Stimulated activated CD4-positive, alpha-beta T cell treated with anti-CD3 and anti-CD28 coated beads, Interleukin-4, amount 100 ng/mL, for 24 hours (primary cell): ENCODE results near the gene ACSL3.
"Not testable (repeated sequence)": the region's sequence is repeated elsewhere in the genome, so short reads cannot be mapped to it uniquely, and the experiment has no call there.

Experiments
- DNase-seq: peaks from one replicate; pipeline ENCODE4 v3.0.0-alpha.2; 2020

Gene ACSL3

GRCh38 chr2:222860740-222861410 is at the start of gene ACSL3:
TSS of gene ACSL3 (plus strand) at chr2:222861036. CDS start at chr2:222908773, 47,737 bp downstream.
- DNase-seq = peak; percentile 92

- DNase-seq = no peak
Measured at GRCh38 chr2:222811828-222812227, 49.0 kb upstream of the ACSL3 start.

DNA sequence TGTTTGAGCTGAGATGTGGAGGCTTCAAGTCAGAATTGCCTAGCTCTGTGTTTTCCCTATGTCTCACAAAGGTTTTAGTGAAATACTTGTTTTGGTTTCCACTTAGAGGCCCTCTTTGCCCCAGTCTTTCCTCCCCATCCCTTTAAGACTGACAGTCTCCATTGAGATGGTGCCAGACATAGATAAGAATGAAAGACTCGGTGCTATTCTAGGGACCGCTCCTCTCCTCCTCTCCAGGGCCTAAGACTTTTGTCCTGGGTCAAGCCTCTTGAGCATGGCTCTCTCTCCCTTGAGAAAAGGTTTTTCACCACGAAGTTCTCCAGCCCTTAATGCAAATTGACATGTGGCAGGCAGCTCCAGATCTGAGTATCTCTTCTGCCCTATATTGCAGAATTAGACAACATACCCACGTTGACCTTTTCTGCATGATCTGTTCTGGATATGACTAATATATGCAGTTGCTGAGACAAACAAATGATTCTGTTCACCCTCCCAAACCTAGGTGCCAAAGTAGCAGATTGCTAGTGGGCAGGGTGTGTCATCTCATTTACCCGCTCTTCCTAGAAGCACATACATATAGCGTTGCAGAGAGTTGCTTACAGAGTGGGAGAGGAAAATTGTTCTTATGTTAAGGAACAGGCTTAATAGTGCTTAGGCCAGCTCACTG is 47.5 kb upstream of the ACSL3 start:
- peak; percentile 12 for DNase-seq

DNA sequence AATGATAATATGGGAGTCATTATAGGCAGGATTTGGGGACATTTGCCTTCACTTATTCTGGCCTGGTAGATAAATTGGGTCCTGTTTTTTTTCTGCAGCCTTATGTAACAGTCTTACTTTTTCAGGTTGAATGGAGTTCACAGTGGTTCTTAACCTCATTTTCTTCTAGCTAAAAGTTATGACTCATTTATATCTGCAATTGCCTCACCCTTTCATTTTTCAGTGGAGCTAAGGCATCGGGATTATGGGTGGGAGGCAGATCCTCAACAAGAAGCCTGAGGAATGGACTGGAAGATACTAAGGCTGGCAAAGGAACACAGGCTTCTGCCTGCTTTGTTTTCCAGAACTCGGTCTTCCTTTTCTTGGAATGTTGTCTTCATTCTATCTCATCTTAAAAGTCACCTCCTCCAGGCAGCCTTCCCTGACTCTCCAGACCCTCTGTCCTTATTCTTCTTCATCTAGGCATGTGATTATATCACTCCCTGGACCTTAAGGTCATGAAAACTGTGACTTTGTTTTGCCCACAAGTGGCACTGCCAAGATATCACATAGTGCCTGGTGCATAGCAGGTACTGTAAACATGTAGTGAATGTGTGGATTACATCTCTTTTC is 41.0 kb upstream of the ACSL3 start:
- DNase-seq = no peak

GRCh38 chr2:222823183-222823930 is 37.5 kb upstream of the ACSL3 start:
- DNase-seq = no peak

GRCh38 chr2:222825031-222825430 is 35.8 kb upstream of the ACSL3 start:
- DNase-seq = no peak

- no peak for DNase-seq
Measured at GRCh38 chr2:222827417-222827816, 33.4 kb upstream of the ACSL3 start.

DNA sequence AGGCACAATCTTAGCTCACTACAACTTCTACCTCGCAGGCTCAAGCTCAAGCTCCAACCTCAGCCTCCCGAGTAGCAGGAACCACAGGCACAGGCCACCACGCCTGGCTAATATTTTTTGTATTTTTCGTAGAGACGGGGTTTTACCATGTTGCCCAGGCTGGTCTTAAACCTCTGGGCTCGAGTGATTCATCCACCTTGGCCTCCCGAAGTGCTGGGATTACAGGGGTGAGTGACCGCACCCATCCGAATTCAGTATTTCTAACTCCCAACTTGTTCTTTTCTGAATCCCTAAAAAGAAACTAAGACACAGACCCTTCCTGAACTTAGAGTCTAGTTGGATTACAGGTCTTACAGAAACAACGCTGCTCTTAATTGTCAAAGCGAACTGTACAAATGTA is 32.3 kb upstream of the ACSL3 start:
- no peak for DNase-seq

DNA sequence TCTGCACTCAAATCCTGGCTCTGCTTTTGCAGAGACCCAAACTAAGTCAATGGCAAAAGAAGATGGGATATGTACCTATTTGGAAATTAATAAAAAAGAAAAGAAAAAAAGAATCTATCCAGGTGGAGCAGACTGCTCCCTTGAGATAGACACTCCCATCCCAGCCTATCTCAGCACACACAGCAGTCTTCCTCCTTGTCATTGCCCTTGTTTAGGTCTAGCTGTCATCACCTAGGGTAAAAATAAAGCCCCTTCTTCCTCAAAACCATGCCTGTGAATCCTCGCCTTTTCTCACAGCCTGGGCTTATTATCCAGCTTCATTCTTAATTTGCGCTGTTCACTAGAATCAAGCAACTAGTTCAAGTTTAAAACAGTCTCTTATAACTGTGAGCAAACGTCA is 30.7 kb upstream of the ACSL3 start:
- no peak for DNase-seq

GRCh38 chr2:222833410-222833809 is 27.4 kb upstream of the ACSL3 start:
- DNase-seq = no peak

DNA sequence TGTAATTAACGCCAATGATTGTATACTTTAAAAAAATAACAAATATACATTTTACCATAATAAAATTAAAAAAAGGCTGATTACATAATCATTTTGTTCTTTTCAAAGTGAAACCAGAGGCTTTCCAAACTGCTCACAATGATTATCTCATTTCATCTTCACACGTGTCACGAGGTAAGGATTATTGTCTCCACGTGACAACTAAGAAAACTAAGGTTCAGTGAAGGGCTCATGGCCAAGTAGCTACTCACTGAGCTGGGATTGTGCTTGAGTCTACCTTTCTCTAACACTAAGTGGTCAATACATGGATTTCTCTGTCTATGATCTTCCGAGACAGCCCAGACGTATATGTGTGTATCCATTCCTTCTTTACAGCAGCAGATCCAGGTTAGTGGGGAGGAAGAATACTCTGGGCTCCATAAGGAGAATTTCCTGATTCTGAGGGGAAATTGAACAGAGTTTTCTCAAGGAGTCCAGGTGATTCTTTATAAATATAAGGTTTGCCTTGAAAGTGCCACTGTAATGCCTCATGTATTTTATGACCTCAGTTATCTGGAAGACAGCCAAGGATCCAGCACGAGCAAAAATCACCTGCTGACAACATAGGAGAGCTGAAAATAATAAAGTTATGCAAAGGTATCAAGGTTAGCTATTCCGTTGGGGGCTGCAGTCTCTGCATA is 25.6 kb upstream of the ACSL3 start:
- no peak for DNase-seq

DNA sequence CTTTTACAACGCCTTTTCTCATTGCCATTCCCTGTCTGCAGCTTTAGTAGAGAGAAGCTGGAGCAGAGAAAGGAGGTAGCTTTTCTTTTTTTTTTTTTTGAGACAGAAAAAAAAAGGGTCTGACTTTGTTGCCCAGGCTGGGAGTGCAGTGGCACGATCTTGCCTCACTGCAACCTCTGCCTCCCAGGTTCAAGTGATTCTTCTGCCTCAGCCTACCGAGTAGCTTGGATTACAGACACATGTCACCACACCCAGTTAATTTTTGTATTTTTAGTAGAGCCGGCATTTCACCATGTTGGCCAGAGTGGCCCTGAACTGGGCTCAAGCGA is 25.0 kb upstream of the ACSL3 start:
- DNase-seq = no peak

DNA sequence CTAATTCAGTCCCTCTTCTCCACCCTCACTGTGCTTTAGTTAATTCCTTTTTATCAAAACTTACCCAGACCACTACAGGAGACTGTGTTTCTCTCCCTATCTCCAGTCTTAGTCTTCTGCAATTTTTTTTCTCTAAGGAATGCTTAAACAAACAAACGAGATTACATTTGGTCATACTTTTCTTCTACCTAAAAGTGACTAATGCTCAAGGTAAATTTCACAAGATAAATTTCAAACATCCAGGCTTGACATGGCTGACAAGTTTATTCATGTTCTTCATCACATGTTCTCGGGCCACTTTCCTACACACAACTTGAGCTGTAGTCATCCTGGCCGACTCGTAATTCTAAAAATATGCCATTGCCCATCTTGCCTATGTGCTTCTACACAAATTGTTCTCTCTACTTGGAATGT is 23.2 kb upstream of the ACSL3 start:
- no peak for DNase-seq

DNA sequence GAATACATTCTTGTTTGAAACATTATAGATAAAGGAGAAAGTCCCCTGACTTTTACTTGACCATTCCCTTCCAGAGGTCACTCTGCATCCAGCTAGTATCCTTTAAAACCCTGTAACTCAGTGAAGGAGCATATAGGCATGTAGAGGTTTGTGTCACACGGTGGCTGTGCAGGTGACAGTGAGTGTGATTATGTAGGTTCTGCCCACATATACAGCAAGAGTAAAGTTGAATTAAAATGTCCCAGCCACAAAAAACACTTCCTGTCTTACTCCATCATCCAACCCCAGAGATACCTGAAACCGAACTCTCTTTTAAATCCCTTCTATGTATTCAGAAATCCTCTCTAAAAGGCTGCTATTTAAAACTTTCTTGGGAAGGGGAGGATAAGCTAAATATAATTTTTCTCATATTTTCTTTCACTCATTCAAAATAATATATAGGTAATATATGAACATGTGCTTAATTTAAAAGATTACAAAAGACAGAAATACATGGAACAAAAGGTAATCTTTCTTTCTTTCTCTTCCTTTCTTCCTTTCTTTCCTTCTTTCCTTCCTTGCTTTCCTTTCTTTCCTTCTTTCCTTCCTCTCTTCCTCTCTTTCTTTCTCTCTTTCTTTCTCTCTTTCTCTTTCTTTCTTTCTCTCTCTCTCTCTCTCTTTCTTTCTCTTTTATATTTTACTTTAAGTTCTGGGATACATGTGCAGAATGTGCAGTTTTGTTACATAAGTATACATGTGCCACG is 20.6 kb upstream of the ACSL3 start:
- DNase-seq = no peak

GRCh38 chr2:222842491-222843174 is 18.2 kb upstream of the ACSL3 start:
- DNase-seq = no peak

- DNase-seq = no peak
Measured at GRCh38 chr2:222844323-222844722, 16.5 kb upstream of the ACSL3 start.

GRCh38 chr2:222845314-222845713 is 15.5 kb upstream of the ACSL3 start:
- not testable (repeated sequence) for DNase-seq

- no peak for DNase-seq
Measured at GRCh38 chr2:222846003-222846402, 14.8 kb upstream of the ACSL3 start.

GRCh38 chr2:222848031-222848430 is 12.8 kb upstream of the ACSL3 start:
- not testable (repeated sequence) for DNase-seq

DNA sequence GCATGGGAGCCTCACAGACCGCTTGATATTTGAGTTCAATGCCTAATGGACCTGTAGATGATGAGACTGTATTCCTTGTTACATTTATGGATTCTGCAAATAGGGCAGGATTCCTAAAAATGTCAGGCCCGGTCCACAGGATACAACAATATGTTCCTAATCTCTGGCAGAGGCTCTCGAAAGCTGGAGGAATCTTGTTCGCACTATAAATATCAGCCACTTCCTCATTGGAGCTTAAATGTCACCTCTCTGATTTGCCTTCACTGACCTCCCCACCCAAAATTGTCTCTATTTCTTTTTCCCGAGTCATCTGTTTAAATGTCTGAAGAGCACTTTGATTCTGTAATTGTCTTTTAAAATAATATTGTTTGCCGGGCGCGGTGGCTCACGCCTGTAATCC is 12.0 kb upstream of the ACSL3 start:
- no peak for DNase-seq

DNA sequence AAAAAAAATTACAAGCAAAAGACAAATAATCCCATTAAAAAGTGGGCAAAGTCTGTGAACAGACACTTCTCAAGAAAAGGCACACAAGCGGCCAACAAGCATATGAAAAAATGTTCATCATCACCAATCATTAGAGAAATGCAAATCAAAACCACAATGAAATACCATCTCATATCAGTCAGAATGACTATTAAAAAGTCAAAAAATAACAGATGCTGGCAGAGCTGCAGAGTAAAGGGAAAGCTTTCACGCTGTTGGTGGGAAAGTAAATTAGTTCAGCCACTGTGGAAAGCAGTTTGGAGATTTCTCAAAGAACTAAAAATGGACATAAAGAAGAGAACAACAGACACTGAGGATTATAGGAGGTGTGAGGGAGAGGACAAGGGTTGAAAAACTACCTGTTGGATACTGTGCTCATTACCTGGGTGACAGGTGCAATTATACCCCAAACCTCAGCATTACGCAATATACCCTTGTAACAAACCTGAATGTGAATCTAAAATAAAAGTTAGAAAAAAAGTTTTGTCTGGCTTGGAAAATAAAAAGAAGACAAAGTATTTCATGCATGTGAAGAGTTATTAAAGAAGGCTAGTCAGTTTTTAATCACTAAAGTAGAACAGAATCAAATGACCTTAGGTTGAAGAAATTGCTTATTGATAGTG is 8.7 kb upstream of the ACSL3 start:
- no peak for DNase-seq
